ELR (cell line): ENCODE data around the gene FSTL4.
"Not testable (repeated sequence)": the region's sequence is repeated elsewhere in the genome, so short reads cannot be mapped to it uniquely, and the experiment has no call there.

ENCODE experiments used
- DNase-seq: peaks from one replicate; pipeline ENCODE4 v3.0.0-alpha.2; 2015; ENCODE audit warnings: low read depth

Gene FSTL4

GRCh38 chr5:133454442-133454841, 157.9 kb downstream of the FSTL4 start:
- DNase-seq, result no peak

- no peak for DNase-seq
Observed at GRCh38 chr5:133453831-133454230, 158.5 kb downstream of the FSTL4 start.

GRCh38 chr5:133453084-133453780, 159.1 kb downstream of the FSTL4 start:
- DNase-seq, result no peak

- DNase-seq, result no peak
Observed at GRCh38 chr5:133451926-133452325, 160.4 kb downstream of the FSTL4 start.

- DNase-seq, result no peak
Observed at GRCh38 chr5:133450286-133450685, 162.1 kb downstream of the FSTL4 start.

GRCh38 chr5:133449181-133449580, 163.2 kb downstream of the FSTL4 start:
- no peak for DNase-seq

GRCh38 chr5:133446440-133446839, 165.9 kb downstream of the FSTL4 start:
- DNase-seq, result no peak

GRCh38 chr5:133445744-133446143, 166.6 kb downstream of the FSTL4 start:
- no peak for DNase-seq

GRCh38 chr5:133445204-133445603, 167.1 kb downstream of the FSTL4 start:
- DNase-seq, result not testable (repeated sequence)

- DNase-seq, result no peak
Observed at GRCh38 chr5:133444711-133445110, 167.6 kb downstream of the FSTL4 start.

- no peak for DNase-seq
Observed at GRCh38 chr5:133441166-133441815, 171.1 kb downstream of the FSTL4 start.

GRCh38 chr5:133440467-133441115, 171.8 kb downstream of the FSTL4 start:
- DNase-seq, result no peak

- DNase-seq, result no peak
Observed at GRCh38 chr5:133439859-133440258, 172.5 kb downstream of the FSTL4 start.

GRCh38 chr5:133438487-133438886, 173.9 kb downstream of the FSTL4 start:
- DNase-seq, result no peak

- no peak for DNase-seq
Observed at GRCh38 chr5:133434336-133434735, 178.0 kb downstream of the FSTL4 start.

- no peak for DNase-seq
Observed at GRCh38 chr5:133433641-133434040, 178.7 kb downstream of the FSTL4 start.

GRCh38 chr5:133432956-133433532, 179.3 kb downstream of the FSTL4 start:
- no peak for DNase-seq

GRCh38 chr5:133431326-133431865, 180.9 kb downstream of the FSTL4 start:
- no peak for DNase-seq

- DNase-seq, result no peak
Observed at GRCh38 chr5:133430095-133430494, 182.2 kb downstream of the FSTL4 start.

- no peak for DNase-seq
Observed at GRCh38 chr5:133429046-133429445, 183.3 kb downstream of the FSTL4 start.

- no peak for DNase-seq
Observed at GRCh38 chr5:133428072-133428660, 184.2 kb downstream of the FSTL4 start.

- DNase-seq, result no peak
Observed at GRCh38 chr5:133427121-133427777, 185.1 kb downstream of the FSTL4 start.
